H9 (cell line): ENCODE measurements around the gene LRRC17. TPM values are rescaled to one million over a fixed set of nuclear protein-coding genes. Genes with fewer than 3 reads are reported as not detected.

ENCODE experiments used
- DNase-seq: peaks from one replicate; pipeline ENCODE4 v3.0.0-alpha.2; 2017
- H2AFZ ChIP-seq: one replicate; pipeline ENCODE4 v1.6.1; 2013; ENCODE audit warnings: mild to moderate bottlenecking, low read length, control low read depth, moderate library complexity
- H2AK5ac ChIP-seq: 2 replicates; pipeline ENCODE4 v1.6.1; 2013; ENCODE audit warnings: low read length, control low read depth, mixed read lengths; ENCODE audit not compliant: insufficient read length
- H2BK120ac ChIP-seq: one replicate; pipeline ENCODE4 v1.6.1; 2013; ENCODE audit warnings: low read depth, mild to moderate bottlenecking, low read length, control low read depth, inconsistent platforms; ENCODE audit not compliant: poor library complexity, severe bottlenecking
- H2BK12ac ChIP-seq: 2 replicates; pipeline ENCODE4 v1.6.1; 2013; ENCODE audit warnings: low read length, control low read depth, mixed read lengths, low read depth; ENCODE audit not compliant: insufficient read length
- H2BK15ac ChIP-seq: 2 replicates; pipeline ENCODE4 v1.6.1; 2013; ENCODE audit warnings: low read depth, low read length, control low read depth
- H2BK20ac ChIP-seq: one replicate; pipeline ENCODE4 v1.6.1; 2013; ENCODE audit warnings: low read depth, mild to moderate bottlenecking, low read length, control low read depth, inconsistent platforms; ENCODE audit not compliant: poor library complexity, severe bottlenecking
- H2BK5ac ChIP-seq: 2 replicates; pipeline ENCODE4 v1.6.1; 2013; ENCODE audit warnings: low read length, control low read depth, mixed read lengths; ENCODE audit not compliant: insufficient read length
- H3K14ac ChIP-seq: 2 replicates; pipeline ENCODE4 v1.6.1; 2013; ENCODE audit warnings: low read length, control low read depth; ENCODE audit not compliant: insufficient read depth
- H3K18ac ChIP-seq: 2 replicates; pipeline ENCODE4 v1.6.1; 2013; ENCODE audit warnings: low read depth, mild to moderate bottlenecking, mixed read lengths, low read length, control low read depth; ENCODE audit not compliant: insufficient read length
- H3K23ac ChIP-seq: 2 replicates; pipeline ENCODE4 v1.6.1; 2013; ENCODE audit warnings: low read length, control low read depth, mixed read lengths, low read depth; ENCODE audit not compliant: insufficient read length
- H3K23me2 ChIP-seq: 2 replicates; pipeline ENCODE4 v1.6.1; 2013; ENCODE audit warnings: low read depth, mild to moderate bottlenecking, mixed read lengths, low read length, control low read depth; ENCODE audit not compliant: insufficient read length, poor library complexity, severe bottlenecking
- H3K27ac ChIP-seq: 2 replicates; pipeline ENCODE4 v1.5.1; 2013; ENCODE audit warnings: low read length, control low read depth, mixed read lengths, low read depth; ENCODE audit not compliant: insufficient read length
- H3K27me3 ChIP-seq: 2 replicates; pipeline ENCODE4 v1.6.1; 2013; ENCODE audit warnings: low read length, control low read depth, inconsistent platforms; ENCODE audit not compliant: insufficient read depth
- H3K4ac ChIP-seq: 2 replicates; pipeline ENCODE4 v1.6.1; 2013; ENCODE audit warnings: low read depth, mild to moderate bottlenecking, control low read depth, inconsistent platforms, low read length, moderate library complexity
- H3K4me1 ChIP-seq: 2 replicates; pipeline ENCODE4 v1.6.1; 2013; ENCODE audit warnings: low read length, control low read depth, inconsistent platforms; ENCODE audit not compliant: insufficient read depth
- H3K4me2 ChIP-seq: 2 replicates; pipeline ENCODE4 v1.6.1; 2013; ENCODE audit warnings: low read length, control low read depth, mixed read lengths; ENCODE audit not compliant: insufficient read length, insufficient read depth
- H3K56ac ChIP-seq: 2 replicates; pipeline ENCODE4 v1.6.1; 2013; ENCODE audit warnings: low read depth, mild to moderate bottlenecking, mixed read lengths, low read length, control low read depth; ENCODE audit not compliant: insufficient read length
- H3K79me1 ChIP-seq: 2 replicates; pipeline ENCODE4 v1.6.1; 2013; ENCODE audit warnings: low read depth, mild to moderate bottlenecking, moderate library complexity, low read length, control low read depth, inconsistent platforms; ENCODE audit not compliant: insufficient read depth, poor library complexity, severe bottlenecking
- H3K79me2 ChIP-seq: 2 replicates; pipeline ENCODE4 v1.6.1; 2013; ENCODE audit warnings: low read length, control low read depth, inconsistent platforms; ENCODE audit not compliant: insufficient read depth
- H3K9ac ChIP-seq: 2 replicates; pipeline ENCODE4 v1.6.1; 2013; ENCODE audit warnings: low read length, control low read depth, mixed read lengths; ENCODE audit not compliant: insufficient read length; ENCODE audit errors: extremely low read depth
- H3K9me3 ChIP-seq: one replicate; pipeline ENCODE4 v1.6.1; 2013; ENCODE audit warnings: low read depth, low read length, inconsistent platforms; ENCODE audit not compliant: control insufficient read depth
- H3T11ph ChIP-seq: one replicate; pipeline ENCODE4 v1.6.1; 2013; ENCODE audit warnings: mild to moderate bottlenecking, low read length, control low read depth, inconsistent platforms
- H4K20me1 ChIP-seq: one replicate; pipeline ENCODE4 v1.6.1; 2013; ENCODE audit not compliant: control insufficient read depth, insufficient read length, insufficient read depth
- H4K5ac ChIP-seq: 2 replicates; pipeline ENCODE4 v1.6.1; 2013; ENCODE audit warnings: low read depth, mild to moderate bottlenecking, mixed read lengths, low read length, control low read depth; ENCODE audit not compliant: insufficient read length
- H4K8ac ChIP-seq: replicated peaks from 2 replicates; pipeline ENCODE4 v1.6.1; 2013; ENCODE audit warnings: low read length, control low read depth, mixed read lengths, low read depth; ENCODE audit not compliant: insufficient read length
- H4K91ac ChIP-seq: 2 replicates; pipeline ENCODE4 v1.6.1; 2013; ENCODE audit warnings: low read depth, mild to moderate bottlenecking, moderate library complexity, mixed read lengths, low read length, control low read depth; ENCODE audit not compliant: insufficient read length
- H3K27ac Mint-ChIP-seq, 3 experiments: 2 replicates in 2 of 3; 3 replicates in 1 of 3; pipeline ENCODE4 v1.8.0; 2020 to 2021; ENCODE audit warnings: mixed read lengths in 3 of 3, mild to moderate bottlenecking in 1 of 3, moderate library complexity in 1 of 3
- H3K27me3 Mint-ChIP-seq: 2 replicates; pipeline ENCODE4 v1.8.0; 2021; ENCODE audit warnings: low read depth, mild to moderate bottlenecking, moderate library complexity, mixed read lengths
- H3K36me3 Mint-ChIP-seq, 3 experiments: 2 replicates in 2 of 3; 3 replicates in 1 of 3; pipeline ENCODE4 v1.8.0; 2020 to 2021; ENCODE audit warnings: low read depth in 3 of 3, mixed read lengths in 3 of 3; ENCODE audit not compliant: insufficient read depth in 1 of 3
- H3K4me1 Mint-ChIP-seq, 2 experiments: 2 replicates each; pipeline ENCODE4 v1.8.0; 2020; ENCODE audit warnings: mixed read lengths in 2 of 2
- H3K4me3 Mint-ChIP-seq, 2 experiments: 2 replicates in 1 of 2; 3 replicates in 1 of 2; pipeline ENCODE4 v1.8.0; 2020 to 2021; ENCODE audit warnings: mild to moderate bottlenecking in 2 of 2, mixed read lengths in 2 of 2, moderate library complexity in 1 of 2
- H3K9me3 Mint-ChIP-seq, 2 experiments: 2 replicates in 1 of 2; 3 replicates in 1 of 2; pipeline ENCODE4 v1.8.0; 2020; ENCODE audit warnings: mild to moderate bottlenecking in 2 of 2, mixed read lengths in 2 of 2, moderate library complexity in 1 of 2
- CTCF ChIP-seq: fragments of 200-600 bp; sonication (generic); conservative IDR thresholded peaks from 3 replicates; pipeline ENCODE4 v1.8.0; 2021; ENCODE audit warnings: antibody characterized with exemption, mild to moderate bottlenecking
- WGBS: extraction: QIAGEN DNeasy Blood & Tissue Kit; methylation state at CpG from one replicate; pipeline ENCODE4 v1.1.7; 2013; ENCODE audit warnings: missing lambda C conversion rate, low lambda C conversion rate, mixed read lengths; ENCODE audit not compliant: insufficient read length; ENCODE audit errors: extremely low coverage; 5-methylcytosine and 5-hydroxymethylcytosine counted together
- total RNA-seq: library from RNA; stranded (reverse); gene quantifications from 2 replicates; pipeline ENCODE4 v1.2.1, GENCODE V29; 2021

LRRC17 gene
- total RNA-seq, 1 experiment from 2014 or later, result 2.0 TPM

- no peak overlapping the region for H3K27ac ChIP-seq
- no peak overlapping the region for H3K27ac Mint-ChIP-seq
- H3K9ac ChIP-seq, result no peak overlapping the region
- H2AFZ ChIP-seq, result no peak overlapping the region
- no peaks in the 10 kb centered on the region for H3K4me1 ChIP-seq
- H4K8ac ChIP-seq, result no peak overlapping the region
- DNase-seq, result no peak
- H3K14ac ChIP-seq, result no peak overlapping the region
- no peak overlapping the region for H2BK120ac ChIP-seq
- no peak overlapping the region for H3K18ac ChIP-seq
- no peaks in the 10 kb centered on the region for H3K36me3 Mint-ChIP-seq
- no peak overlapping the region for H2BK5ac ChIP-seq
- H3K79me1 ChIP-seq, result no peaks in the 10 kb centered on the region
- no peaks in the 10 kb centered on the region for H3K9me3 Mint-ChIP-seq
- H3K4me3 Mint-ChIP-seq, result no peak overlapping the region
- H3K27me3 ChIP-seq, result no peaks in the 10 kb centered on the region
- H3K4ac ChIP-seq, result no peak overlapping the region
- H3K4me2 ChIP-seq, result no peak overlapping the region
- no peak overlapping the region for H4K5ac ChIP-seq
- H3K9me3 ChIP-seq, result no peaks in the 10 kb centered on the region
- no peak overlapping the region for H2BK12ac ChIP-seq
- no peaks in the 10 kb centered on the region for H3K79me2 ChIP-seq
- no peaks in the 10 kb centered on the region for H3K23me2 ChIP-seq
- H4K20me1 ChIP-seq, result no peaks in the 10 kb centered on the region
- no peak overlapping the region for H2AK5ac ChIP-seq
- TF ChIP-seq CTCF, result no peak
- no peak overlapping the region for H3K23ac ChIP-seq
- no peaks in the 10 kb centered on the region; the same call in 1 of the 2 replicates for H3K27me3 Mint-ChIP-seq
- no CpG with 5 or more reads among the region's 3 CpGs for WGBS
- H2BK20ac ChIP-seq, result no peak overlapping the region
- H3K4me1 Mint-ChIP-seq, result no peaks in the 10 kb centered on the region
- H3K56ac ChIP-seq, result no peak overlapping the region
- H4K91ac ChIP-seq, result no peak overlapping the region
- H3T11ph ChIP-seq, result no peak overlapping the region
- H2BK15ac ChIP-seq, result no peak overlapping the region
These were observed 81.8 kb downstream of the LRRC17 start for GRCh38 chr7:102994567-102994966.

Other genes starting within 250 kb of the LRRC17 start
- gene POLR2J2, start 241.3 kb upstream of the LRRC17 start, total RNA-seq, result 2.6 and 3.6 TPM in 2 replicates
- gene FAM185A, start 164.0 kb upstream of the LRRC17 start, total RNA-seq, result 5.6 and 7.0 TPM in 2 replicates
- 3.8 and 4.4 TPM in 2 replicates for gene FBXL13, start 161.8 kb downstream of the LRRC17 start, total RNA-seq
- gene ARMC10, start 162.1 kb downstream of the LRRC17 start, total RNA-seq, result 40.2 and 46.8 TPM in 2 replicates
- gene NAPEPLD, start 236.1 kb downstream of the LRRC17 start, total RNA-seq, result 8.4 and 9.3 TPM in 2 replicates